HG03108 (cell line): ENCODE data around the gene SF3B3.
A peak's percentile ranks its signal among the peaks of the same experiment; 100 is the strongest.
"Not testable (repeated sequence)": the region's sequence is repeated elsewhere in the genome, so short reads cannot be mapped to it uniquely, and the experiment has no call there.

Experiments used
- ATAC-seq: cut with Tn5 transposase; IDR thresholded peaks from one replicate; pipeline ENCODE4 v1.9.1; 2021; ENCODE audit warnings: moderate library complexity; ENCODE audit not compliant: unreplicated experiment

The SF3B3 gene

GRCh38 chr16:70510216-70510615, 13.4 kb upstream of the SF3B3 start:
- no peak for ATAC-seq

GRCh38 chr16:70511833-70512232, 11.8 kb upstream of the SF3B3 start:
- no peak for ATAC-seq

- ATAC-seq = no peak
These were observed 11.2 kb upstream of the SF3B3 start for GRCh38 chr16:70512456-70512855.

- ATAC-seq = no peak
These were observed 2.9 kb upstream of the SF3B3 start for GRCh38 chr16:70520612-70521297.

- ATAC-seq = no peak
These were observed 1.2 kb upstream of the SF3B3 start for GRCh38 chr16:70522216-70523075.

- ATAC-seq = peak; percentile 59
These were observed 407 bp upstream of the SF3B3 start, which contains the start of gene COG4 for GRCh38 chr16:70523076-70523742. TSS of gene COG4 (minus strand) at chr16:70523554. CDS start at chr16:70523543, 11 bp downstream.

GRCh38 chr16:70524399-70524825, 796 bp downstream of the SF3B3 start:
- not testable (repeated sequence) for ATAC-seq

GRCh38 chr16:70526403-70526802, 2.8 kb downstream of the SF3B3 start:
- no peak for ATAC-seq

- no peak for ATAC-seq
These were observed 3.8 kb downstream of the SF3B3 start for GRCh38 chr16:70527315-70527996.

GRCh38 chr16:70529051-70529777, 5.6 kb downstream of the SF3B3 start:
- ATAC-seq = no peak

- not testable (repeated sequence) for ATAC-seq
These were observed 6.3 kb downstream of the SF3B3 start for GRCh38 chr16:70529954-70530353.

GRCh38 chr16:70534971-70535370, 11.4 kb downstream of the SF3B3 start:
- no peak for ATAC-seq

GRCh38 chr16:70540994-70541393, 17.4 kb downstream of the SF3B3 start:
- ATAC-seq = no peak

GRCh38 chr16:70544548-70544947, 20.9 kb downstream of the SF3B3 start:
- ATAC-seq = no peak

GRCh38 chr16:70548936-70549335, 25.3 kb downstream of the SF3B3 start:
- no peak for ATAC-seq

GRCh38 chr16:70550082-70550481, 26.5 kb downstream of the SF3B3 start:
- ATAC-seq = no peak

- ATAC-seq = no peak
These were observed 28.2 kb downstream of the SF3B3 start for GRCh38 chr16:70551788-70552187.

- no peak for ATAC-seq
These were observed 29.1 kb downstream of the SF3B3 start for GRCh38 chr16:70552675-70553074.

GRCh38 chr16:70553645-70554044, 30.0 kb downstream of the SF3B3 start:
- ATAC-seq = no peak

- no peak for ATAC-seq
These were observed 32.4 kb downstream of the SF3B3 start for GRCh38 chr16:70556063-70556462.
